ENCODE measurements around the gene TCHP. TPM values are rescaled to one million over a fixed set of nuclear protein-coding genes. Genes with fewer than 3 reads are reported as not detected.

Gene TCHP
- total and polyA plus RNA-seq, 2 of the 13 experiments (the other 11 are each of a cell fraction or from before 2014, with no cell fraction given): 6.7 to 12.2 TPM

GRCh38 chr12:109861689-109862314, 38.3 kb upstream of the TCHP start (continued):
- TF ChIP-seq HOXD1 (CRISPR knock-in tag; IDR thresholded peaks at IDR 0.05) (0 out of 2 replicates have a peak, but pooled peaks have one; percentile 29), ZNF773 (CRISPR knock-in tag; IDR thresholded peaks at IDR 0.05; ENCODE audit: borderline replicate concordance) (no peak), ZFP36L2 (CRISPR knock-in tag; IDR thresholded peaks at IDR 0.05) (no peak), ZNF274 (CRISPR knock-in tag; IDR thresholded peaks at IDR 0.05) (peak; percentile 21; the same call in 1 of the 2 replicates), KLF9 (CRISPR knock-in tag; IDR thresholded peaks at IDR 0.05; ENCODE audit: low read depth) (no peak), ZSCAN31 (CRISPR knock-in tag; IDR thresholded peaks at IDR 0.05; ENCODE audit: low read depth) (peak; percentile 59; the same call in 1 of the 2 replicates), MEF2D (CRISPR knock-in tag; IDR thresholded peaks at IDR 0.05) (0 out of 2 replicates have a peak, but pooled peaks have one; percentile 36), SAFB2 (CRISPR knock-in tag; IDR thresholded peaks at IDR 0.05; ENCODE audit: borderline replicate concordance, low read depth) (no peak), ATF7 (IDR thresholded peaks at IDR 0.05) (peak; percentile 96), ATF7 (CRISPR knock-in tag; IDR thresholded peaks at IDR 0.05) (peak; percentile 64; the same call in 1 of the 2 replicates), MLLT10 (CRISPR knock-in tag; IDR thresholded peaks at IDR 0.05) (no peak), CCDC6 (CRISPR knock-in tag; IDR thresholded peaks at IDR 0.05) (no peak), ZNF839 (CRISPR knock-in tag; IDR thresholded peaks at IDR 0.05; ENCODE audit: borderline replicate concordance) (0 out of 2 replicates have a peak, but pooled peaks have one; percentile 5), YY1 (IDR thresholded peaks at IDR 0.05; ENCODE audit: insufficient read depth, insufficient replicate concordance, low read depth, low read length) (no peak), ZNF780A (CRISPR knock-in tag; IDR thresholded peaks at IDR 0.05) (no peak), PPARG (CRISPR knock-in tag; conservative IDR thresholded peaks at IDR 0.05) (0 out of 2 replicates have a peak, but pooled peaks have one; percentile 35), ZSCAN21 (CRISPR knock-in tag; IDR thresholded peaks at IDR 0.05; ENCODE audit: borderline replicate concordance) (no peak)

Data from HepG2 (cell line).